Measurements from ENCODE around the gene EBNA1BP2. TPM values are rescaled to one million over a fixed set of nuclear protein-coding genes. Genes with fewer than 3 reads are reported as not detected.
A peak's percentile ranks its signal among the peaks of the same experiment; 100 is the strongest.

Gene EBNA1BP2
- total RNA-seq, 1 donor from 2014 or later, result 34.5 TPM

DNA sequence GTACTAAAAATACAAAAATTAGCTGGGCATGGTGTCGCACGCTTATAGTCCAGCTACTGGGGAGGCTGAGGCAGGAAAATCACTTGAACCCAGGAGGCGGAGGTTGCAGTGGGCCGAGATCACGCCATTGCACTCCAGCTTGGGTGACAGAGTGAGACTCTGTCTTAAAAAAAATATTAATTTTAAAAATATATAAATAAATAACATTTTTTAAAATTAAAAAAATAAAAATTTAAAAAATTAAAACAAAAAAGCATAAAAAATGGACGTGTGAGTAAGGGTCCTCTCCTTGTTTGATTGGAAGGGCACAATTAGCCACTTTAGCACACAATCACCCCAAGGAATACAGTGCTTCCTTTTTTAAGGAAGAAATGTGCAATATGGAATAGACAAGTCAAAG lies 18.6 kb downstream of the EBNA1BP2 start:
- Mint-ChIP-seq H3K9me3 (ENCODE audit: low read depth) (no peaks in the 10 kb centered on the region), H3K36me3 (ENCODE audit: low read depth) (peaks cover 2% of the 10 kb centered on the region), H3K4me1 (ENCODE audit: low read depth) (peaks cover 5% of the 10 kb centered on the region), H3K4me3 (ENCODE audit: unreplicated experiment) (no peak overlapping the region), H3K27me3 (ENCODE audit: low read depth) (no peaks in the 10 kb centered on the region), H3K27ac (ENCODE audit: unreplicated experiment) (no peak overlapping the region)
- DNase-seq (ENCODE audit: low spot score), result no peak
- TF ChIP-seq, protein P1, sequence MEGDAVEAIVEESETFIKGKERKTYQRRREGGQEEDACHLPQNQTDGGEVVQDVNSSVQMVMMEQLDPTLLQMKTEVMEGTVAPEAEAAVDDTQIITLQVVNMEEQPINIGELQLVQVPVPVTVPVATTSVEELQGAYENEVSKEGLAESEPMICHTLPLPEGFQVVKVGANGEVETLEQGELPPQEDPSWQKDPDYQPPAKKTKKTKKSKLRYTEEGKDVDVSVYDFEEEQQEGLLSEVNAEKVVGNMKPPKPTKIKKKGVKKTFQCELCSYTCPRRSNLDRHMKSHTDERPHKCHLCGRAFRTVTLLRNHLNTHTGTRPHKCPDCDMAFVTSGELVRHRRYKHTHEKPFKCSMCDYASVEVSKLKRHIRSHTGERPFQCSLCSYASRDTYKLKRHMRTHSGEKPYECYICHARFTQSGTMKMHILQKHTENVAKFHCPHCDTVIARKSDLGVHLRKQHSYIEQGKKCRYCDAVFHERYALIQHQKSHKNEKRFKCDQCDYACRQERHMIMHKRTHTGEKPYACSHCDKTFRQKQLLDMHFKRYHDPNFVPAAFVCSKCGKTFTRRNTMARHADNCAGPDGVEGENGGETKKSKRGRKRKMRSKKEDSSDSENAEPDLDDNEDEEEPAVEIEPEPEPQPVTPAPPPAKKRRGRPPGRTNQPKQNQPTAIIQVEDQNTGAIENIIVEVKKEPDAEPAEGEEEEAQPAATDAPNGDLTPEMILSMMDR (IDR thresholded peaks at IDR 0.05), result no peak

DNA sequence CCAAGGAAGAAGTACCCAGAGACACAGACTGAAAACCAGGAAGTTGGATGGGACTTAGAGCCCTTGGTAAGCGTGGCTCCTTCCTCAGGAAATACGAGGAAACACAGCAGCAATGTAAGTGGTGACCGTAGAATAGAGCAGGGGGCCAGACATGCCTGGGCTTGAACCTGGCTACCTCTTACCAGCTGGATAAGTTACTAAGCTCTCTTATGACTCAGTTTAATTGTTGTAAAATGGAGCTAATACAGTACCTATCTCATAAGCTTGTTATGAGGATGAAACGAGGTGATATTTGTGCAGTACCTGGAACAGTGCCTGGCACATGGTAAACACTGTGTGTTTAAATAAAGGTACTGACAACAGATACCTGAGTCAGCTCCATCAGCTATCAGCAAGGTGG lies 19.2 kb downstream of the EBNA1BP2 start:
- TF ChIP-seq, protein P1 (IDR thresholded peaks at IDR 0.05), result no peak
- Mint-ChIP-seq H3K4me3 (ENCODE audit: unreplicated experiment) (no peak overlapping the region), H3K27ac (ENCODE audit: unreplicated experiment) (no peak overlapping the region), H3K27me3 (ENCODE audit: low read depth) (no peaks in the 10 kb centered on the region), H3K4me1 (ENCODE audit: low read depth) (peaks cover 7% of the 10 kb centered on the region), H3K36me3 (ENCODE audit: low read depth) (peaks cover 2% of the 10 kb centered on the region), H3K9me3 (ENCODE audit: low read depth) (no peaks in the 10 kb centered on the region)
- no peak for DNase-seq (ENCODE audit: low spot score)

DNA sequence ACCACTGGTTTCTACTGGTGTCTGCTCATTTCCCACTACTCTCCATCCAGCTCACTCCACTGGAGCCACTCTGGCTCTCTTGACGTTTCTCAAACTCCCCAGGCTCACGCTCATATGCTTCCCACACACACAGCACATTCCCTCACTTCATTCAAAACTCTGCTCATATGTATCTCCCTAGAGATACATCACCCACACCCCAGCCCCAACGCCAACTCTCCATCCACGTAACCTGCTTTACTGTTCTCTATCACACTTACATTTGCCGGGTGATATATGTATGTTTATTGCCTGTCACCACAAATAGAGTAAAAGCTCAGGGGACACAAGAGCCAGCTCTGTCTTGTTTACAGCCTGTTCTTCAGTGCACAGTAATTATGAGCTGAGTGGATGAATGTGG lies 22.2 kb downstream of the EBNA1BP2 start:
- no peak overlapping the region for H3K27ac Mint-ChIP-seq (ENCODE audit: unreplicated experiment)
- H3K36me3 Mint-ChIP-seq (ENCODE audit: low read depth), result no peaks in the 10 kb centered on the region
- no peak for DNase-seq (ENCODE audit: low spot score)
- no peaks in the 10 kb centered on the region for H3K27me3 Mint-ChIP-seq (ENCODE audit: low read depth)
- no peak overlapping the region for H3K4me3 Mint-ChIP-seq (ENCODE audit: unreplicated experiment)
- peaks cover 12% of the 10 kb centered on the region for H3K4me1 Mint-ChIP-seq (ENCODE audit: low read depth)
- H3K9me3 Mint-ChIP-seq (ENCODE audit: low read depth), result no peaks in the 10 kb centered on the region
- TF ChIP-seq, protein P1 (IDR thresholded peaks at IDR 0.05), result no peak

DNA sequence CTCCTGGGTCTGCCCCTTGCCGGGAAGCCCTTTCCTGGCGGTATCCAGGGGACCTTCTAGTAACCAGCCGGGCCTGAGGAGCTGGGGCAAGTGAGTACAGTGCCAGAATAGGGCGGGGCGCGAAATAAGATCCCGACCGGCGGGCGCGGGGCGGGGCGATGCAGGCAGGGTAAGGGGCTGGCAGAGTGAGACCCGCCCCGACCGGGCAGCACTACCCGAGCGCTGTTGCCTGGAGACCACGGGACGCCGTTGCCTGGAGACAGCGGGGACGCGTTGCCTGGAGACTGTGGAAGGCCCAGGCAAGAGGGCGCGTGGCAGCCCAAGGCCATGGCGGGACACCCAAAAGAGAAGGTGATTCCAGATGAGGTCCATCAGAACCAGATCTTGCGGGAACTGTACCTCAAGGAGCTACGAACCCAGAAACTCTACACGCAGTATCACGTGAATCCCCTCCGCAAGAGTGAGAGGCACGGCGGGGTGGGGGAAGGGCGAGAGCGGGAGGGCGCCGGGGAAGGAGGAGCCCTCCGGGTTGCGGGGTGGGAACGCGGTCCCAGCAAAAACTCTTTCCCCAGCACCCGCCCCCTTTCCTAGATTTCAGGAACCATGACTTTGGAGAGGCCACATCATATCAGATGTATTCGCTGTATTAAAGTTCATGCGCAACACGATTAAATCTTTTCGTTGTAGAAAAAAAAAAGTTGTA lies 24.3 kb downstream of the EBNA1BP2 start:
- peak overlapping the region; percentile 76 for H3K4me3 Mint-ChIP-seq (ENCODE audit: unreplicated experiment)
- no peaks in the 10 kb centered on the region for H3K27me3 Mint-ChIP-seq (ENCODE audit: low read depth)
- peak overlapping the region; percentile 25 for H3K27ac Mint-ChIP-seq (ENCODE audit: unreplicated experiment)
- TF ChIP-seq, protein P1 (IDR thresholded peaks at IDR 0.05), result no peak
- H3K36me3 Mint-ChIP-seq (ENCODE audit: low read depth), result no peaks in the 10 kb centered on the region
- peaks cover 12% of the 10 kb centered on the region for H3K4me1 Mint-ChIP-seq (ENCODE audit: low read depth)
- DNase-seq (ENCODE audit: low spot score), result peak; percentile 94
- no peaks in the 10 kb centered on the region for H3K9me3 Mint-ChIP-seq (ENCODE audit: low read depth)

DNA sequence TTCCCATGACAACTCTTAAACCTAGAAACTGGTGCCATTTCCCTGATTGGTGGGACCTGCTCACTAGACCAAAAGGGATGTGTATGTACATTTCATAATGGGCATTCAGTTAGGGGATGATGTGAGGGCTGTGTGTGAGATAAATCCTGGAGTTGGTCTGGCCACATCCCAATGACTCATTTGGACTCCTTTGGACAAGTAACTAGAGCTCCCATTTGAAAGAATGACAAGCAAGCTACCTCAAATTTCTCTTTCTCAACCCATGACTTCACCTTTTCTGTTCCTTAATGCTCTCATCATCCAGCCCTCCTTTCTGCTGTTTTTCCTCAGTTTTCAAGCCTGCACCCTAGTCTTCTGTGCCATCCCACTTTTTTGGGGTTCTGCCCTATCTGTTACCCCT lies 27.9 kb downstream of the EBNA1BP2 start:
- TF ChIP-seq, protein P1 (IDR thresholded peaks at IDR 0.05), result no peak
- Mint-ChIP-seq H3K4me3 (ENCODE audit: unreplicated experiment) (no peak overlapping the region), H3K9me3 (ENCODE audit: low read depth) (peaks cover 16% of the 10 kb centered on the region), H3K27ac (ENCODE audit: unreplicated experiment) (no peak overlapping the region), H3K27me3 (ENCODE audit: low read depth) (no peaks in the 10 kb centered on the region), H3K36me3 (ENCODE audit: low read depth) (no peaks in the 10 kb centered on the region), H3K4me1 (ENCODE audit: low read depth) (peaks cover 12% of the 10 kb centered on the region)
- DNase-seq (ENCODE audit: low spot score), result no peak
